ENCODE measurements around the gene MTHFSD.

The MTHFSD gene

DNA sequence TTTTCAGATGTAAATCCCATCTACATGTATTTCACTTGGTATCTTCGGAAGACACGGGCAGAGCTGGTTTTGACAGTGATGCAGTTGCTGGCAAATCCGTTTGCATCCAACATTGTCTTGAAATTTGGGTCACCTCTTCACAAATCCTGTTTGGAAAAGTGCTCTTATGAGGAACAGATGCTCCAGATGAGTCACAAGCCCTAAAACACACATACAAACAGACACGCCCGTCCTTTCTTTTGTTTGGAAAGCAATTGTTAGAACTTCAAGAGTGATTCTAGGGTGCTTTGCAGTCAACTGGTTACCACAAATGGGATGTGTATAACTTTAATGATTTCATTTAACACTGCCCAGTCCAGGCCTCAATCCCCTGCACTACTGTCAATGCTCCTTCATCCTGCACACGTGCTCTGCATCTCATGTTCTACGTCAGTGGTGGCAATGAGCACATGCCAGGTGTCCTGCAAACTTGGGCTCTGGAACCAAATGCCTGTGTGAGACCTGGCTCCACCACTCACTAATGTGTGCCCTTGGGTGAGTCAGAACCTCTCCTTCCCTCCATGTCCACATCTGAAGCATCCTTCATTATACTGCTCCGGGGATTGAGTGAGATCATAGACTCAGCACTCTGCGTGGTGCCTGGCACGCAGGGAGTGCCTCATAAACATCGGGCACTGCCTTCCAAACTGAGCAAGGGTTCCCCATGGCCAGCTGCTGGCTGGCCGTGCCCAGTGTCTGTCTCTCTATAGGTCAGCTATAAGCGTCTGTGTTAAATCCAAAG lies 64.0 kb downstream of the MTHFSD start:
- peaks cover 79% of the 10 kb centered on the region for H3K27me3 Mint-ChIP-seq
- H3K4me1 Mint-ChIP-seq (ENCODE audit: low read depth), result no peaks in the 10 kb centered on the region
- H3K4me3 Mint-ChIP-seq, result no peak overlapping the region

DNA sequence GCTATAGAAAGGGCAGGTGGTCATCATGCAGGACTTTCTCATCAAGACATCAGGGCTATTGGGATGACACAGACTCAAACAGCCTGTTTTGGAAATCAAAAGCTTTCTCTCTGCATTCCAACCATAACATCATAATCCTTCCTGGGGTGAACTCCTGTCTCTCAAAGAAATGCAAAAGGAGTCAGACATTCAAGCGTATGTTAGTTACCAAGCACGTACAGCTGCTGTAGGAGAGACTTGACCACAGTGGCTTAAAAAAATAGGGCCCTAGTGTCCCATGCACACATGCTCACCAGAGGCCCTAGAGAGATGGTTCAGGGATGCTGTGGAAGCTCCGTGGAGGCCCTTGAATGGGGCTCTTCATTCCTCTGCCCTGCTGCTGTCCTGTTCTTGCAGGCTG lies 69.3 kb downstream of the MTHFSD start:
- H3K36me3 Mint-ChIP-seq (ENCODE audit: low read depth), result no peaks in the 10 kb centered on the region
- no peak overlapping the region for H3K27ac Mint-ChIP-seq
- H3K9me3 Mint-ChIP-seq, result no peaks in the 10 kb centered on the region
- no peaks in the 10 kb centered on the region for H3K4me1 Mint-ChIP-seq (ENCODE audit: low read depth)
- intact Hi-C loops (cut with micrococcal nuclease), result no loop called here
- H3K4me3 Mint-ChIP-seq, result no peak overlapping the region
- peaks cover 43% of the 10 kb centered on the region for H3K27me3 Mint-ChIP-seq

More for the DNA sequence above, 64.0 kb downstream of the MTHFSD start:
- intact Hi-C loops (cut with micrococcal nuclease), result no loop called here
- no peaks in the 10 kb centered on the region for H3K36me3 Mint-ChIP-seq (ENCODE audit: low read depth)
- no peak overlapping the region for H3K27ac Mint-ChIP-seq
- H3K9me3 Mint-ChIP-seq, result no peaks in the 10 kb centered on the region

- no peaks in the 10 kb centered on the region for H3K4me1 Mint-ChIP-seq (ENCODE audit: low read depth)
- H3K36me3 Mint-ChIP-seq (ENCODE audit: low read depth), result no peaks in the 10 kb centered on the region
- no peak overlapping the region for H3K27ac Mint-ChIP-seq
- no peaks in the 10 kb centered on the region for H3K9me3 Mint-ChIP-seq
- H3K27me3 Mint-ChIP-seq, result peaks cover 39% of the 10 kb centered on the region
- intact Hi-C loops (cut with micrococcal nuclease), result no loop called here
- H3K4me3 Mint-ChIP-seq, result no peak overlapping the region
Measured at GRCh38 chr16:86484240-86484639, 70.8 kb downstream of the MTHFSD start.

DNA sequence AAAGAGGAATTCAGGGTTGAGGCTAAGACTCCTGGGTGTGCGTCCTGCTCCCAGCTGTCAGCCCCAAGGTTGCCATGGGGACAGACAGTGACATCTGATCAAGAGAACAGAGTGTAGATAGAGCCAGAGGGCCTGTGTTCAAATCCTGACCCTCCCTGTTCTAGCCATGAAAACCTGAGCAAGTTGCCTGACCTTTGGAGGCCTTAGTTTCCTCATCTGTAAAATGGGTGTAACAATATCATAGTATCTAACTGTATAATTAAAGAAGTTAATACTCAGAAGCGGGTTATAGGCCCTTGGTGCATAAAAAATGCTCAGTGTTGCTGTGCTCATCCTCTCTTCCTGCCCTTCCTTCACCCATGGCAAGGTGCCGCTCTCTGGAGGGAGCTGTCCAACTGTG lies 73.4 kb downstream of the MTHFSD start:
- no peak overlapping the region for H3K4me3 Mint-ChIP-seq
- intact Hi-C loops (cut with micrococcal nuclease), result no loop called here
- H3K27me3 Mint-ChIP-seq, result peaks cover 38% of the 10 kb centered on the region
- H3K4me1 Mint-ChIP-seq (ENCODE audit: low read depth), result no peaks in the 10 kb centered on the region
- H3K36me3 Mint-ChIP-seq (ENCODE audit: low read depth), result no peaks in the 10 kb centered on the region
- no peak overlapping the region for H3K27ac Mint-ChIP-seq
- no peaks in the 10 kb centered on the region for H3K9me3 Mint-ChIP-seq

DNA sequence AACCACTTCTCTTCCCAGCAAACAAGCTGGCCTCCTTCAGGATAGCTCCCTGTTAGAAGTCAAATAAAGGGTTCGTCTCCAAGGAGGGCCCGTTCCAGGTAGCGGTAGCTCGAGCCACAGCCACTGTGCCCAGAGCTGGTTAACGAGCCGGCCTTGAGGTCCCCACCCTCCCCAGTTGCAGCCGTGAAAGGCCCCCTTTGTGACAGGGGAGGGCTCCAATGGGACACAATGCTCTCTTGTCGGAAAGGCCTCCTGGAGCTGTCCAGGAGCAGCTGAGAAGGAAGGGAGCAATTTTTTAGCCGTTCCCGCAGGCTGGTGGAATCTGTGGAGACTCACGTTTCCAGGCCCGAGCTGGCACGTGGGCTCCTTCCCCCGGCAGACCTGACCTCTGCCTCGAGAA lies 74.6 kb downstream of the MTHFSD start:
- H3K27me3 Mint-ChIP-seq, result peaks cover 37% of the 10 kb centered on the region
- no peak overlapping the region for H3K27ac Mint-ChIP-seq
- no peak overlapping the region for H3K4me3 Mint-ChIP-seq
- no peaks in the 10 kb centered on the region for H3K4me1 Mint-ChIP-seq (ENCODE audit: low read depth)
- no peaks in the 10 kb centered on the region for H3K9me3 Mint-ChIP-seq
- H3K36me3 Mint-ChIP-seq (ENCODE audit: low read depth), result no peaks in the 10 kb centered on the region
- intact Hi-C loops (cut with micrococcal nuclease), result no loop called here
